Peyer's patch (tissue), 4 donors: ENCODE measurements around the gene MACROH2A1.

Experiments used
- POLR2A ChIP-seq, 2 donors: fragments of 450-650 bp; IDR thresholded peaks; one replicate each; pipeline ENCODE4 v1.5.1; 2017; ENCODE audit warnings: antibody characterized with exemption in 2 of 2, mild to moderate bottlenecking in 2 of 2, moderate library complexity in 2 of 2
- TF ChIP-seq, protein P1 (sequence below), 6 experiments: fragments of 450-650 bp in 4 of 6; fragments of 200-600 bp in 2 of 6; sonication (generic) in 1 of 6; IDR thresholded peaks; one replicate each; pipeline ENCODE4 v1.5.1; 2017 to 2019; ENCODE audit warnings: antibody characterized with exemption in 6 of 6, mild to moderate bottlenecking in 3 of 6, moderate library complexity in 1 of 6

DNA sequence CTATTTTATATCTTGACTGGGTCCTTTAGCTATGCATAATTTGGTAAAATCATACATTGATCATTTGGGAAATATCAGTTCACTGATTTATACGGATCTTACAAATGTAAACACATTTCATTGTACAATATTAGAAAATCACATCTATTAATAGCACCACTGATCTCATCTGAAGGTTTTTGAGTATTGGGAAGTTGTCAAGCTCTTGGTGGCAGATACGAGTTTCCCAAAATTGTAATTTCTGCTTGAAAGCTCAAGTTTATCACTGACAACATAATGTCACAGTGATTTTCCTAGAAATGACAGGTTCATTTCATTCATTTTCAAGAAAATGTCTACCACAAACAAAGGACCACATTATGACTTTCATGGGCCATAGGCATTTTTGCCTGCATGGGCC is 3.0 kb upstream of the MACROH2A1 start:
- TF ChIP-seq, protein P1, sequence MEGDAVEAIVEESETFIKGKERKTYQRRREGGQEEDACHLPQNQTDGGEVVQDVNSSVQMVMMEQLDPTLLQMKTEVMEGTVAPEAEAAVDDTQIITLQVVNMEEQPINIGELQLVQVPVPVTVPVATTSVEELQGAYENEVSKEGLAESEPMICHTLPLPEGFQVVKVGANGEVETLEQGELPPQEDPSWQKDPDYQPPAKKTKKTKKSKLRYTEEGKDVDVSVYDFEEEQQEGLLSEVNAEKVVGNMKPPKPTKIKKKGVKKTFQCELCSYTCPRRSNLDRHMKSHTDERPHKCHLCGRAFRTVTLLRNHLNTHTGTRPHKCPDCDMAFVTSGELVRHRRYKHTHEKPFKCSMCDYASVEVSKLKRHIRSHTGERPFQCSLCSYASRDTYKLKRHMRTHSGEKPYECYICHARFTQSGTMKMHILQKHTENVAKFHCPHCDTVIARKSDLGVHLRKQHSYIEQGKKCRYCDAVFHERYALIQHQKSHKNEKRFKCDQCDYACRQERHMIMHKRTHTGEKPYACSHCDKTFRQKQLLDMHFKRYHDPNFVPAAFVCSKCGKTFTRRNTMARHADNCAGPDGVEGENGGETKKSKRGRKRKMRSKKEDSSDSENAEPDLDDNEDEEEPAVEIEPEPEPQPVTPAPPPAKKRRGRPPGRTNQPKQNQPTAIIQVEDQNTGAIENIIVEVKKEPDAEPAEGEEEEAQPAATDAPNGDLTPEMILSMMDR (IDR thresholded peaks at IDR 0.05) = no peak
- no peak for TF ChIP-seq POLR2A (IDR thresholded peaks at IDR 0.05)
